Neural crest cell (in vitro differentiated cells): ENCODE measurements around the gene CACNA1H. TPM values are rescaled to one million over a fixed set of nuclear protein-coding genes. Genes with fewer than 3 reads are reported as not detected.
A peak's percentile ranks its signal among the peaks of the same experiment; 100 is the strongest.

ENCODE experiments used
- DNase-seq: peaks from one replicate; pipeline ENCODE4 v3.0.0; 2021; ENCODE audit warnings: low read depth, mixed read lengths, low spot score
- H3K27ac Mint-ChIP-seq: one replicate; pipeline ENCODE4 v1.8.0; 2021; ENCODE audit warnings: mild to moderate bottlenecking, mixed read lengths; ENCODE audit not compliant: unreplicated experiment
- H3K27me3 Mint-ChIP-seq: 2 replicates; pipeline ENCODE4 v1.8.0; 2021; ENCODE audit warnings: low read depth, mild to moderate bottlenecking, mixed read lengths
- H3K36me3 Mint-ChIP-seq: 2 replicates; pipeline ENCODE4 v1.8.0; 2021; ENCODE audit warnings: low read depth, mild to moderate bottlenecking, mixed read lengths
- H3K4me1 Mint-ChIP-seq: 2 replicates; pipeline ENCODE4 v1.8.0; 2021; ENCODE audit warnings: mixed read lengths
- H3K4me3 Mint-ChIP-seq: one replicate; pipeline ENCODE4 v1.8.0; 2021; ENCODE audit warnings: mild to moderate bottlenecking, mixed read lengths
- H3K9me3 Mint-ChIP-seq: 2 replicates; pipeline ENCODE4 v1.8.0; 2021; ENCODE audit warnings: mixed read lengths
- total RNA-seq: library from RNA; stranded (reverse); gene quantifications from 2 replicates; pipeline ENCODE4 v1.2.1, GENCODE V29; 2021
- TF ChIP-seq, protein P1 (sequence below): fragments of 200-600 bp; sonication (generic); conservative IDR thresholded peaks from 2 replicates; pipeline ENCODE4 v1.5.0; 2021; ENCODE audit warnings: antibody characterized with exemption, mild to moderate bottlenecking

Gene CACNA1H
- total RNA-seq, 1 donor from 2014 or later = 10.7 TPM

DNA sequence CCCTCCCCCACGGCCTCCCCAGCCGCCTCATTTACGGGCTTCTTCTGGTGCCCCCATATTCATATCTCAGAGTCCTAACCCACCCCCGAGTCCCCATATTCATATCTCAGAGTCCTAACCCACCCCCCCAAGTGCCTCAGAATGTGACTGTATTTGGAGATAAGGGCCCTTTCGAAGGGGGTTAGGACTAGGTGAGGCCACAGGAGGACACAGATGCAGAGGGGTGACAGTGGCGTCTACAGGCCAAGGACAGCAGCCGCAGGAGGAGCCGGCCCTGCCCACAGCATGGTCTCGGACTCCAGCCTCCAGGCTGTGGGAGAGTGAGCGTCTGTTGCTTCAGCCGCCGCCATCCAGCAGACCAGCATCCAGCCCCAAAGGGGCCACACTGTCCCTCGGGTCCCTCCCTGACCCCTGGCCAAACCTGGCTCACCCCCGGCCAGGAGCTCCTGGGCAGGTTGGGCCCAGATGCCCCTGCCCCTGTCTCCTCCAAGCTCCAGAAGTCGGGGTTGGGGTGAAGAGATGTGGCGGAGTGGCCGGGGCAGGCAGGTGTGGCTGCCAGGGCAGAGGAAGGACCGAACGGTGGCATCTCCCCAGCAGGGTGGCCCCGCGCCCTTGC lies 25.5 kb downstream of the CACNA1H start:
- Mint-ChIP-seq H3K27ac (no peak overlapping the region), H3K4me1 (no peaks in the 10 kb centered on the region), H3K4me3 (no peak overlapping the region), H3K9me3 (no peaks in the 10 kb centered on the region), H3K27me3 (no peaks in the 10 kb centered on the region), H3K36me3 (no peaks in the 10 kb centered on the region)
- TF ChIP-seq, protein P1, sequence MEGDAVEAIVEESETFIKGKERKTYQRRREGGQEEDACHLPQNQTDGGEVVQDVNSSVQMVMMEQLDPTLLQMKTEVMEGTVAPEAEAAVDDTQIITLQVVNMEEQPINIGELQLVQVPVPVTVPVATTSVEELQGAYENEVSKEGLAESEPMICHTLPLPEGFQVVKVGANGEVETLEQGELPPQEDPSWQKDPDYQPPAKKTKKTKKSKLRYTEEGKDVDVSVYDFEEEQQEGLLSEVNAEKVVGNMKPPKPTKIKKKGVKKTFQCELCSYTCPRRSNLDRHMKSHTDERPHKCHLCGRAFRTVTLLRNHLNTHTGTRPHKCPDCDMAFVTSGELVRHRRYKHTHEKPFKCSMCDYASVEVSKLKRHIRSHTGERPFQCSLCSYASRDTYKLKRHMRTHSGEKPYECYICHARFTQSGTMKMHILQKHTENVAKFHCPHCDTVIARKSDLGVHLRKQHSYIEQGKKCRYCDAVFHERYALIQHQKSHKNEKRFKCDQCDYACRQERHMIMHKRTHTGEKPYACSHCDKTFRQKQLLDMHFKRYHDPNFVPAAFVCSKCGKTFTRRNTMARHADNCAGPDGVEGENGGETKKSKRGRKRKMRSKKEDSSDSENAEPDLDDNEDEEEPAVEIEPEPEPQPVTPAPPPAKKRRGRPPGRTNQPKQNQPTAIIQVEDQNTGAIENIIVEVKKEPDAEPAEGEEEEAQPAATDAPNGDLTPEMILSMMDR = no peak
- no peak for DNase-seq

DNA sequence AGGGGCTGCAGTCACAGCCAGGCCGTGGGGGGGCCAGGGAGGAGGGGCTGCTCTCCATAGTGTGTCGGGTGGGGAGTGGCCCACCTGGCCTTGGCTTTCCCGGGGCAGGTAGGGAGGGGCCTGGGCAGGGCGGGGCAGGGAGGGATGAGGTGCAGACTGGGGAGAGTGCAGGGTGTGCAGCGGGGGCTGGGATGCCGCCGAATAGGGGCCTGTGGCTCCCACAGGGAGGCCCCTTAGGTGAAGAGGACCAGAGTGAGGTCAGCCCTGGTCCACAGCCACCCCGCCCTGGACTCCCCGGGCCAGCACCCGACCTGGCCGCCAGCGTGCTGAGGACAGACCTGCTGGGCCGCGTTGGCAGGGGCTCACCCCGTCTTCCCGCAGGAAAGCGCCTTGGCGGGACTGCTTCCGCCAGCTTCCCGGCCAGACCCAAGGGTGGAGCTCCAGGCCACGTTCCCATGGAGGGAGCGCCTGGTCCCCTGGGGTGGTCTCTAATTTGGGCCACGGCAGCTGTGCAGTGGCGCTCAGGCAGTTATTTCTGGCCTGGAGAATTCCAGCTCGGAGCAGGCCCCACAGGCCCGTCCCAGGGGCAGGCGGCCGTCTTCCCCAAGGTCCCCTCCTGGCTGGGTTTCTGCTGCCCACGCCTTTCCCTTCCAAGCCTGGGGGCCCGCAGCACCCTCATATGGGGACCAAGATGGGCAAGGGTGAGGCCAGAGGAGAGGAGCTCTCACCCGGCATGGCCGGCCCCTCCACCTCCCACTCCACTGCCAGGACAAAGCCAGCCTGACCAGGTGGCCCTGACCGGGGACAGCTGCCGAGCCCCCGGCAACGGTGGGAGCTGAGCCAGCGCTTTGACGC lies 27.9 kb downstream of the CACNA1H start:
- no peaks in the 10 kb centered on the region for H3K36me3 Mint-ChIP-seq
- H3K27me3 Mint-ChIP-seq = no peaks in the 10 kb centered on the region
- TF ChIP-seq, protein P1 = no peak
- no peak for DNase-seq
- no peaks in the 10 kb centered on the region for H3K9me3 Mint-ChIP-seq
- H3K27ac Mint-ChIP-seq = no peak overlapping the region
- peaks cover 5% of the 10 kb centered on the region for H3K4me1 Mint-ChIP-seq
- H3K4me3 Mint-ChIP-seq = no peak overlapping the region

DNA sequence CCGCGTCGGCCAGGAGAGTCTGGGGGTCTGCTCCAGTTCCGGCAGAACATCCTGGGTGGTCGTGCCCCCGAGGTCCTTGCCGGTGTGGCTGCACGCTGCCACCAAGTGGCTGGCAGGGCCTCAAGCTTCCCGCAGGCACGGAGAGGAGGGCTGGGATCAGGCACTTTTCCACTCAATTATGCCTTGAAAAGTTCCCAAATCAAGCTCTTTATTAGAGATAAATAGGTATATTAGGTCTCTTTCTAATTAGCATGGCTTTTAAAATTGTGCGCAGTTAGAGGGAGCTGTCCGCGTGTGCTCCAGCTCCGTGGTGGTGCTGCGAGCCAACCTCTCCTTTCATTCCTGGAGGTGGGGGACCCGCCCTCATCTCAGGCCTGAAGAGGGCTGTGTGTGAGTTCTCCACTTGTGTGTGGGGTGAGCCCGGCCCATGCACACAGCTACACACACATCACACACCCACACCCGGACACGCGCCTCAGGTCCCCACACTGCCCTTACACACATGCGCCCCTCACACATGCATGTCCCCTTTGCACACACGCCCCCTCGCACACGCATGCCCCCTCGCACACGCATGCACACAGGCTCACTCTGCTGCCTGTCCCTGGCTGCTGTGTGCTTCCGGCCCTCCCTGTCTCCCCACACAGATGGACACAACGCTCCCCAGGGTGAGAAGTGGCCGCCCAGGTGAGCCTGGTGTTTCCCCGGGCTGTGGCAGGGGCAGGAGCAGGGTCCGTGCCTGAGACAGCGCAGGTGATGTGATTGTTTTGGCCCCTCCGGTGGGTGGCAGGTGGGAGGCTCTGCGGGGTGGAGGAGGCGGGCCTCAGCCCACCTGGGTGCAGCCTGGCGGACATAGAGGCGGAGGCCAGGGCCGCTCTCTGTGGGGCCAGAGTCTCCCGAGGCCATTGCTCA lies 28.8 kb downstream of the CACNA1H start:
- no peak overlapping the region for H3K27ac Mint-ChIP-seq
- no peak for DNase-seq

DNA sequence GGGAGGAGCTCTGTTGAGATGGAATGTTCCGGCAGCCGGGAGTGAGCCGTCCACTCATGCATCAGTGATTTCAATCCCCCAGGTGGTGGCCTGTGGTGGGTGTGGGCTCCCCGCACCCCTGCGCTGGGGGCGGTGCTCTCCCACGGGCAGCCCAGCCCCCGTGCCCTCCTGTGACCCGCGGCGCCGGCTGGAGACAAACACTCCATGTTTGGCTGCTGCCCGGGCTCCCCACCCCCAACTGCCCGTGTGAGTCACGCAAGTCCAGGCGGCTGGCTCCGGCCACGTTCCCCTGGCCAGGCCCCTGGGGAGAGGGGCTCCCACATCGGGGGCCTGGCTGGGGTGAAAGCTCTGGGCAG lies 29.4 kb downstream of the CACNA1H start:
- Mint-ChIP-seq H3K4me3 (no peak overlapping the region), H3K4me1 (peaks cover 5% of the 10 kb centered on the region), H3K9me3 (no peaks in the 10 kb centered on the region), H3K27ac (no peak overlapping the region), H3K27me3 (no peaks in the 10 kb centered on the region), H3K36me3 (no peaks in the 10 kb centered on the region)
- no peak for DNase-seq
- TF ChIP-seq, protein P1 = no peak

More for the DNA sequence above, 28.8 kb downstream of the CACNA1H start:
- H3K4me3 Mint-ChIP-seq = no peak overlapping the region
- H3K27me3 Mint-ChIP-seq = no peaks in the 10 kb centered on the region
- TF ChIP-seq, protein P1 = peak; percentile 14
- H3K36me3 Mint-ChIP-seq = no peaks in the 10 kb centered on the region
- H3K9me3 Mint-ChIP-seq = no peaks in the 10 kb centered on the region
- H3K4me1 Mint-ChIP-seq = peaks cover 5% of the 10 kb centered on the region
